ENCODE measurements around the gene NANOGP8.
A peak's percentile ranks its signal among the peaks of the same experiment; 100 is the strongest.
"Not testable (repeated sequence)": the region's sequence is repeated elsewhere in the genome, so short reads cannot be mapped to it uniquely, and the experiment has no call there.

NANOGP8 gene, protein sequence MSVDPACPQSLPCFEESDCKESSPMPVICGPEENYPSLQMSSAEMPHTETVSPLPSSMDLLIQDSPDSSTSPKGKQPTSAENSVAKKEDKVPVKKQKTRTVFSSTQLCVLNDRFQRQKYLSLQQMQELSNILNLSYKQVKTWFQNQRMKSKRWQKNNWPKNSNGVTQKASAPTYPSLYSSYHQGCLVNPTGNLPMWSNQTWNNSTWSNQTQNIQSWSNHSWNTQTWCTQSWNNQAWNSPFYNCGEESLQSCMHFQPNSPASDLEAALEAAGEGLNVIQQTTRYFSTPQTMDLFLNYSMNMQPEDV

DNA sequence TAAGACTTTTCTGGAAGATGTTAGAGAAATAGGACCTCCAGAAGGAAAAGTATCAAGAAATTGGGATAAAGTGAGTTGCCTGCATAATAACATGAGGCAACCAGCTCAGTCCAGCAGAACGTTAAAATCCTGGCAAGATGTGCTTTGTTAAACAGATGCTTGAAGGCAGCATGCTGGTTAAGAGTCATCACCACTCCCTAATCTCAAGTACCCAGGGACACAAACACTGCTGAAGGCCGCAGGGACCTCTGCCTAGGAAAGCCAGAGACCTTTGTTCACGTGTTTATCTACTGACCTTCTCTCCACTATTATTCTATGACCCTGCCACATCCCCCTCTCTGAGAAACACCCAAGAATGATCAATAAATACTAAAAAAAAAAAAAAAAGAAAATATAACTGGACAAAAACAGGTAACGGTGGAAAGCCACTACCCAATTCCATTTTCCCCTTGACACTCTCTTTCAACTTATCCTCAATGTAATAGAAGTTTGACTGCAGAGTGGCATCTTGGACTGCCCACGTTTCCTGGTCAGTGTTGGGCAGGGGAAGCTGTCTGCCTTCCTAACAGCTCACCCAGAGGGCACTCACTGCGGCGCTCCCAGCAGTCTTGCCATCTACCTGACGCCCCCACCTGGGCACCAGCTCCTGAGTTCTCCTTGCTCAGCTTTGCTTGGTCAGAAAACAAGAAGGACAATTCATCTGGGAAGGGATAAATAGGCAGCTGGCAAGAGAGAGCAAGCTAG is at the start of gene NANOGP8:
TSS of gene NANOGP8 (minus strand) at position 120 of the 744 bp plus-strand sequence. CDS start 185 bp downstream, outside the sequence.
- DNase-seq: not testable (repeated sequence)

DNA sequence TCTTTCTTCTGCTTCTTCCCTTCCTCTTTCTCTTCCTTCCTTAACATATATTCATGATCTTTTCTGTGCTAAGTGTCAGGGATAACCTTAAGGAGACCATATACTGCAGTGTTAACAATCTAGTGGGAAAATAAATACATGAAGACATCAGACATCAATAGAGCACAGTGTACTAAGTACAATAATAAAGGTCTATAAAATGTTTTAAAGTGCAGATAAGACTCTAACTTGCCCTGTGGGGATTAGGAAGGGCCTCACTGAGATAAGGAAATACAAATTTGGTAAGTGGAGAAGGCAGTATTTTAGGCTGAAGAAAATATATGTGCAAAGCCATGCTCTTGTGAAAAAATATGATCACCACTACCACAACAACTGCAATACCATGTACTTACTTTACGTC is 49.2 kb upstream of the NANOGP8 start:
- DNase-seq: no peak

- no peak for DNase-seq
Observed at GRCh38 chr15:35130245-35130644, 45.1 kb upstream of the NANOGP8 start.

- no peak for DNase-seq
Observed at GRCh38 chr15:35129361-35129760, 44.3 kb upstream of the NANOGP8 start.

DNA sequence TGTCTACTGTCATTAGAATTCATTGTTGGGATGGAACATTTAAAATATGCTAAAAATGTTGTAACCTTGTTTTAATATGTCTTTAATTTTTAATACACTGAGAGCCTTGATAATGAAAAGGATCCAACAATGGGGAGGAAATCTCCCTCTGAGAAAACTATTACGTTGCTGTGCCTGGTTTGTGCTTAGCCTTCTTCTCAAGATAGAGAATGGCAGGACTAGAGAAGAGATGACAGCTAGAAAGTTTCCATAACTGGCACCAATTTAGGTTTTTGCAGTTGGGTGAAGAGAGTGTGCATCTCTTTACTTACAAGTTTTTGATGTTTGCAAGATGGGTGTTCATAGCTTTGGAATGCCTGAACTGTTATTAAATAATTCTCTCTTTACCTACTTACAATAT is 42.6 kb upstream of the NANOGP8 start:
- no peak for DNase-seq

GRCh38 chr15:35126236-35126635 is 41.1 kb upstream of the NANOGP8 start:
- no peak for DNase-seq

GRCh38 chr15:35123743-35124142 is 38.6 kb upstream of the NANOGP8 start:
- DNase-seq: peak; percentile 47

DNA sequence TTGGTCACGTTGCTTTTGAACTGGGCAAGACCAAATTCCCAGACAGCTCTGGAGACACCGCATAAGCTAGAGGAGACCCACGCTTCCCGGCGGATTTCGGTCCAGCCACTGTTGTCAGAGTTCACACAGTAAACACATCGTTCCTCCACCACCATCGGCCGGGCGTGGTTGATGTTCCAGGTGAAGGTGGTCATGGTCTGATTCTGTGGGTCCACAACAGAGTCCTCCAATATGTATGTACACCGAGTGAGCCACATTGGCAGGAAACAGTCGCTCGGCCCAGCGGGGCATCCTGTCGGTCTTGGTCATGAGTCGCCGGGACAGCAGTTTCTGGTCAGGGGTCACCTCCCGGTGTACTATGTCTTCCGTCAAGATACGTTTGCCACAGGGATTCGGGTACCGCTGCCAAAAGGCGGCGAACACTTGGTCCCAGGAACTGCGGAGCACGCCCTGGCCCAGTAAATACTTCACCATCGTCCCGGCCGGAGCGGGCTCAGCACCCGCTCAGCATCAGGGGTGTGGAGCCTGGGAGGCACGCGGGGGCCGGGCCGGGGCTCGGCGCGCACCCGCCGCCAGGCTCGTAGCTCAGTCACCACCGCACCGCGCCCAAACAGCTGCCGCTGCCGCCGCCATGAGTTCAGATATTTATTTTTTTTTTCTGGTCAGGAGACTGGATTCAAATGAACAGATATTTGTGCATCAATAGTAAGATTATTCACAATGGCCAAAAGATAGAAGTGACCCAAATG is 36.7 kb upstream of the NANOGP8 start:
- DNase-seq: no peak

GRCh38 chr15:35120173-35120572 is 35.1 kb upstream of the NANOGP8 start:
- DNase-seq: no peak

DNA sequence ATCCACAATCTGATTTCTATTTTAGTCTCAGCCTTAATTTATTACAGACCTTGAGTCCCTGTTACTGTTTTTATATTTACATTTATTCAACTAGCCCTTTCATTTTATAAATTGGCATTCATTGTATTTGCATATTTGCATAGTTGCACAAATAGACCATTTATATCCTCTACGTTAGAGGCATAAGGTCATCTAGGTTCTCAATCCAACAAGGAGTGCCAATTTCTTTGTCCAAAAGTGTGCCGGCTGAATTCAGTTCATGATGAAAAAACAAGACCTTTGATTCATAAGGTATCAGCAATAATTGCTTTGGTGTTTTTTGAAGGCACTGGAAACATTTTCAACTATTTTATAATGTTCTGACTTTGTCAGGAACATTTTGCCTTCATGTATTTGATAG is 33.9 kb upstream of the NANOGP8 start:
- DNase-seq: no peak

DNA sequence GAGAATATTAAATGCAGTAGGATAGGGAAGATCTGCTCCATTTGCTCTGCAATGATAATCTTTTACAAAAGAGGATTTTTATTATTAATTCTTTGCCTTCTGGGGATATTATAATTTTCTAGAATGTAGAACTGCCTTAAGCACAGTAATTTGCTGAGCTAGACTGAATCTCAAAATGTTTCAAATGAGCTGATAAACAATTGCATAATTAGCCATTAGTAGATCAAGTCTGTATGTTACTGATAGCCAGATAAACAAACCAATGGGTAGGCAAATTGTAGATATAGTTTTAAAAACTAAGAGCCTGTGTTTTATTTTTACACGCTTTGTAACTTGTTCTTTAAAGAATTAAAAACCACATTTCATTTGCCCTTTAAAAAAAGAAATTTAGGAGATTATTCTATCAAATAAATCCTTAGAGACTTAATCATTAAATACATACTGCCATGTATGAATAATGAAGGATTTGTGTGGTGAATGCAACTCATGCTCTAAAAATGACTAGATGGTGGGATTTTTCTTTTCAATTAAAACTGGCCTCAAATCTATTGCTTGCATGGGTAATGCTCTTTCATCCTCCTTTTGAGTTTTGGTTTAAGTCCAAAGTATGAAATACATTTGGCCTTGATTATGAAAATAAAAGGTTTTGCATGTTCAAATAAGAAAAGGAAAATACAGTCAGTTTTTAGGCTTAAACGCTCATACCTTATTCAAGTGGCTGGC is 32.6 kb upstream of the NANOGP8 start:
- no peak for DNase-seq

- no peak for DNase-seq
Observed at GRCh38 chr15:35115155-35115725, 30.1 kb upstream of the NANOGP8 start.

DNA sequence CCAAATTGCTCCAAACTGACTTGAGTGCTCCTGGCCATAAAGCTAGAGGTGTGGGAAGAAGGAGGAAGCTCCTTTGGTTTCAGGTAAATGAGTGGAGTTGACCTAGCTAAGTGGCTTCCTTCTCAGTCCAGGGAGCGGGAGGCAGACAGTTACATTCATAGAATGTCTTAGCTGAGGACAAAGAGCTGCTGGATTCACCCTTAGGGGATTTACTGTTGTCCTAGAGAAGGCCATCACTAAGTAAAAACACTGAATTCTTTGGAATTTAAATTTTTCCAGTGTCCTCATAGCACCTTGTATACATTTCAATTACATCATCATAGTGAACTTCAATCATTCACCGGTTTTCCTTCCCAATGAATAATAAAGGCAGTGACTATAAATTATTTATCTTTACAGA is 27.3 kb upstream of the NANOGP8 start:
- no peak for DNase-seq

DNA sequence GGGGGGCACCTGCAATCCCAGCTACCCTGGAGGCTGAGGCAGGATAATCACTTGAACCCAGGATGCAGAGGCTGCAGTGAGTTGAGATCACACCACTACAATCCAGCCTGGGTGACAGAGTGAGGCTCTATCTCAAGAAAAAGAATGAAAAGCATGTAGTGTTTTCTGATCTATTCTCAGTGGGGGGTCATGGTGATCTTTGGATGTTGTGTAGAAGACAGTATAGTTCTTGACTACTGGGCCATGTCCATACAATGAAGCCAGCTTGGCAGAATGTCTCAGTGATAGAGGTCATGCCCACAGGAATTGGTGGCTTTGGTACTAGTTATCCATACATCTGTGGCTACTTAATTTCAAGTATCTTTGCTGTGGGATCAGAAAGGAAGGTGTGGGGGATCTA is 26.8 kb upstream of the NANOGP8 start:
- DNase-seq: no peak

DNA sequence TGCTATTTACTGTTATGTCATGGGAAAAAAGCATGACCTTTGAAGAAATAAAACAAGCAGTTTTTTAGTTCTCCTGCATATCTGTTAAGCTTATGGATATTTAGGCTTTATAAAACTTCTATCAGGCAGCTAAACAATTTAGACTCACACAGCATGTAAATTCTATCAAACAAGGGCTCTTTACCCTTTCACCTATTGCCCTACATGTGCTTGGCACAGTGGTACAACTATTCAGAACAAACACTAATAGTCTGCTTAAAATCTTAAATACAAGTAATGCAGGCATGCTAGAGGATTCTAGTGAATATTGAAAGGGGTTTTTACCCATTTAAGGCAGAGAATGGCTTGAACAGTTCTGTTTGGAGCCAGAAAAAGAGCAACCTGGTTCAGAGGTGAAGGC is 23.4 kb upstream of the NANOGP8 start:
- no peak for DNase-seq

DNA sequence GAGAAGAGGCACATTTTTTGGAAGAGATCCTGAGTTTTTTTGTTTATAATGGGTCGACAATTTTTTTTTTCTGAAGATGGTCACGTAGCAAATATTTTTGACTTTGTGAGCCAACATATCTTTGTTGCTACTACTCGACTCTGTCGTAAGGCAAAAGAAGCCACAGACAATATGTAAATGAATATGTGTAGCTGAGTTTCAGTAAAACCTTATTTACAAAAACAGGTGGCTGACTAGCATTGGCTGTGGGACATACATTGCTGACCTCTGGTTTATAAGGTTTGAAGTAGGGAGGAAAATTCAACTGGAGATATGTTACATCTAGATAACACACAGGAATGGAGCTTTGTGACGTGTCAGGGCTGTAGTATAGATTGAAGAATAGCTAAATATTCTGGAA is 22.5 kb upstream of the NANOGP8 start:
- DNase-seq: no peak

DNA sequence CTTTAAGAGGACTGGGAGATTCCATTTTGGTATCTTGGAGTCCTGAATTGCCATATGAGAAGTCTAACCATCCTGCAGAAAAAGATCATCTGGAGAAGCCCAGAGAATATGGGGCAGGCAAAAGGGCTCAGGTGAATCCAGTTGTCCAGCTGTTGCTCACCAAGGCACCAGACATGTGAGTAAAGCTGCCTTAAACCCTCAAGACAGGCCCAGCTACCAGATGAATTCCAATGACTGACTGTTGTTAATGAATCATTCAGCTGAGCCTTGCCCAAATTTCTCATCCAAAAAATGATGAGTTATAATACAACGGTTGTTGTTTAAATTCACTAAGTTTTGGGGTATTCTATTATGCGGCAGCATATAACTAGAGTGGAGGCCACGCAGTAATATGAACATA is 22.0 kb upstream of the NANOGP8 start:
- DNase-seq: no peak

DNA sequence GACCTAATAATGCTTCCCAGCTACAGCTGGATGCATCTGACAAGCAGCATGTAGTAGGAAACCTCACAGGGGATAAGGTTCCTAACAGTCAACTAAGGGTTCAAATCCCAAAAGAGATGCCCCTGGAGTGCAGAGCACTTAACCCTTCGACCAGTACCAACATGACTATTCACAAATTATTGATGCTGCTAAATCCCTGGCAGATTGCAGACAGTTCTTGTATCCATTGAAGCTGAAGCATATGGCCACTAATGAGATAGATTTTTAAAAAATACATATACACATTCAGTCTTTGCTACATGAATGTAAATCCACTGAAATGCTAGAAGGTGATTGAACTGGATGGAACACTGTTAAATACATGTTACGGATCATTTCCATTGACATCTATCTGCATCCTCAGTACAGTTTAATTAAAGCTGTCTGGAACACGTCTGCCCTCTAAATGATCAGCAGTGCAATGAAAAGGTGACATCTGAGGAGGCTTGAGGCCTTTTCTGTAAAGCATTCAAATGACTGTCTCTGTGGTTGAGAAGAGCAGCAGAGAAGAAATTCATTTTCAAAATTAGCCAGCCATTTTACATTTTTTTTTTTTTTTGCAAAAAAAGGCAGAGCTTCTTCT is 19.5 kb upstream of the NANOGP8 start:
- no peak for DNase-seq

GRCh38 chr15:35102186-35102585 is 17.1 kb upstream of the NANOGP8 start:
- DNase-seq: no peak

DNA sequence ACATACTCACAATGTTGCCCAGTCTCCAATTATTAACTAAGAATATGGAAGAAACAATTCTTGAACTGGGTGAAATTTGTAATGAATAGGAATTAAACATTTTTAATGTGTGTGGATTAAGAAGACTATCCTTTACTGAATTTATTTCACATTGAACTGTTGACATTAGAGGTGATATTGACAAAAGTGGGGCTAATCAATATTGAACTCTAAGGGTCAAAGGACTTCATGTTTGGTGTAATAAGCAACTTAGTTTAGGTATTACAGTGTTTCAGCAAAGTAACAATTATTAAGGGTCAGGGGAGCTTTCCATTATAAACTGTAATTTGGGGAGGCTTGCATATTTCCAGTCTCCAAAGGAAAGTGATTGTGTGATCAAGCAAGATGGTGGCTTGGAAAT is 16.2 kb upstream of the NANOGP8 start:
- no peak for DNase-seq

DNA sequence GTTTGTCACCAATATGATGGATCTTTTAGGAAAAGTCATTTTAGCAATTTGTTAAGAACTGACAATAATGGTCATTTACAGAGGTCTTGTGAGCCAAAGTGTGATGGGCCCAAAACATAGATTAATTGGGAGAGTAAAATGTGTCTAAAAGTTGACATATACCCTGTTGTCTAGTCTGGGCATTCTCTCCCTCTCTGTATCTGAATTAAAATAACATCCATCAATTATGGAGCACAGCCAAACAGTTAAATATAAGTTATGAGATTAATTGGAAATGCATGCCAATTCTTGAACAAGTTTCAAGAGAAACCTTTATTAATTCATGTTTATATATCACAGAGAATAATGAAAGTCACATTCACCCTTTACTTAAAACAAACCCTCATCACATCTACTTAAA is 13.6 kb upstream of the NANOGP8 start:
- no peak for DNase-seq

DNA sequence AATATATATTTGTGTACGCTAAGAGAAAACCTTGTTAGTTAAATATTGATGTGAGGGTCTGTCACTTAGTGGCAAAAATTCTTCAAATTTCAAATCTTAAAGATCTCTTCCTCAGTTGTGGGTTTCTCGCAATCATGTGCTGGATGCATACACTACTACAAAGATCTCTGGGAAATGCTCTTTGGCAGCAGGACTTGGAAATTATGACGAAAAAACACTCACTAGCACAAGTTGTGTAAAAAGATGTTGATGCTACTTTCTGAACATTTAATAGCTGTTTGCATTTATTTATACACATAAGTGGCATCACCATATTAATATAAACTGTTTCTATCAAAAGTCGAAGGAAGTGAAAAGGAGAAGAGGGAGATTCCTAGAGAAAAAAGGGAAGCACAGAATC is 10.8 kb upstream of the NANOGP8 start:
- DNase-seq: no peak
